Measurements from ENCODE around the gene CCDC88C. TPM values are rescaled to one million over a fixed set of nuclear protein-coding genes. Genes with fewer than 3 reads are reported as not detected.

CCDC88C gene
- total RNA-seq, 1 experiment from 2014 or later: 33.2 TPM

DNA sequence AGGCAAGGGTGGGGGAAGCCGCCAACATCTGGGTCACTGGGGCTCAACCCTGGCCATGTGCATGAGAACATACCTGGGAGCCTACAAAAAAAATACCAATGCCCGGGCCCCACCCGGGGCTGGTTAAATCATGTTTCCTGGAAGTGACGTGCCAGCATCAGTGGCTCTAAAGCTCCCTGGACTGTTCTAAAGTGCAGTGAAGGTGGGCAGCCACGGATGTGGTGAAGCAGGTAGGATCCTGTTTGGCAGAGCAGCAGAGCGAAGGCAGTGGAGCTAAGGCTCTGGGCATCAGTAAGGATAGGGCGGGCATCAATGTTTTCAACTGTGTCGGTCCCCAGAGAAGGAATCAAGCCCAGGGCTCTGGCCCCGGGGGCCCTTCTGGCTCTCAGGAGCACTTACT, 172.6 kb downstream of the CCDC88C start:
- H3K4me1 Mint-ChIP-seq (ENCODE audit: low read depth, unreplicated experiment): peaks cover 6% of the 10 kb centered on the region
- peaks cover 37% of the 10 kb centered on the region for H3K27me3 Mint-ChIP-seq (ENCODE audit: unreplicated experiment)
- intact Hi-C loops (cut with micrococcal nuclease; ENCODE audit: unreplicated experiment): no loop called here
- H3K9me3 Mint-ChIP-seq (ENCODE audit: low read depth, unreplicated experiment): no peaks in the 10 kb centered on the region
- CTCF ChIA-PET: no interaction called here
- peaks cover under 1% of the 10 kb centered on the region for H3K36me3 Mint-ChIP-seq (ENCODE audit: insufficient read depth, unreplicated experiment)
- TF ChIP-seq, protein P1, sequence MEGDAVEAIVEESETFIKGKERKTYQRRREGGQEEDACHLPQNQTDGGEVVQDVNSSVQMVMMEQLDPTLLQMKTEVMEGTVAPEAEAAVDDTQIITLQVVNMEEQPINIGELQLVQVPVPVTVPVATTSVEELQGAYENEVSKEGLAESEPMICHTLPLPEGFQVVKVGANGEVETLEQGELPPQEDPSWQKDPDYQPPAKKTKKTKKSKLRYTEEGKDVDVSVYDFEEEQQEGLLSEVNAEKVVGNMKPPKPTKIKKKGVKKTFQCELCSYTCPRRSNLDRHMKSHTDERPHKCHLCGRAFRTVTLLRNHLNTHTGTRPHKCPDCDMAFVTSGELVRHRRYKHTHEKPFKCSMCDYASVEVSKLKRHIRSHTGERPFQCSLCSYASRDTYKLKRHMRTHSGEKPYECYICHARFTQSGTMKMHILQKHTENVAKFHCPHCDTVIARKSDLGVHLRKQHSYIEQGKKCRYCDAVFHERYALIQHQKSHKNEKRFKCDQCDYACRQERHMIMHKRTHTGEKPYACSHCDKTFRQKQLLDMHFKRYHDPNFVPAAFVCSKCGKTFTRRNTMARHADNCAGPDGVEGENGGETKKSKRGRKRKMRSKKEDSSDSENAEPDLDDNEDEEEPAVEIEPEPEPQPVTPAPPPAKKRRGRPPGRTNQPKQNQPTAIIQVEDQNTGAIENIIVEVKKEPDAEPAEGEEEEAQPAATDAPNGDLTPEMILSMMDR (IDR thresholded peaks at IDR 0.05; ENCODE audit: unreplicated experiment): no peak
- DNase-seq: no peak
- no peak overlapping the region for H3K27ac Mint-ChIP-seq (ENCODE audit: unreplicated experiment)
- BruUV-seq (replicated peaks): no TSS peak
- H3K4me3 Mint-ChIP-seq (ENCODE audit: low read depth, unreplicated experiment): no peak overlapping the region

DNA sequence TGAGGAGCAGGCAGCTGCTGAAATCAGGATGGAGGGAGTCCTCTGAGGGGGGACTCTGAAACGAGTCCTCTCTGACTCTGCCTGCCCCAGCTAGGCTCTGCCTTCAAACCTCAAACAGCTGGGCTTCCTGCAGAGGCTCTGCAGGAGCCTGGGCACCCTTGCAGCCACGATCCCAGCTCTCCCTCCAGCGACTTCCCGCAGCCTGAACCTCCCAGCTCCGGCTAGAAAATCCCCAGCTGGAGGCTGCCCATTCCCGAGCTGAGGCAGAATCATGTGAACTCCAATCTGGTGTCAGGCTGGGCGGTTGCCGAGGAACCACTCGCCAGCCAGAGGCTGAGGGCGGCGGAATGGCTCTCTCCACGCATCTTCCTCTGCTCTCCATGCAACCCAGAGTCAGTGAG, 173.1 kb downstream of the CCDC88C start, which contains the start of gene GPR68:
Gene GPR68, minus strand, starts transcription at position 204 of the 401 bp plus-strand sequence. CDS start 9,654 bp downstream, outside the sequence.
- BruUV-seq (replicated peaks): no TSS peak
- TF ChIP-seq, protein P1 (IDR thresholded peaks at IDR 0.05; ENCODE audit: unreplicated experiment): no peak
- Mint-ChIP-seq H3K27me3 (ENCODE audit: unreplicated experiment) (peaks cover 42% of the 10 kb centered on the region), H3K9me3 (ENCODE audit: low read depth, unreplicated experiment) (no peaks in the 10 kb centered on the region), H3K27ac (ENCODE audit: unreplicated experiment) (no peak within 1 kb of the TSS), H3K4me1 (ENCODE audit: low read depth, unreplicated experiment) (peaks cover under 1% of the 10 kb centered on the region), H3K4me3 (ENCODE audit: low read depth, unreplicated experiment) (no peak within 1 kb of the TSS), H3K36me3 (ENCODE audit: insufficient read depth, unreplicated experiment) (no peaks in the 10 kb centered on the region)
- no peak for DNase-seq
- intact Hi-C loops (cut with micrococcal nuclease; ENCODE audit: unreplicated experiment): no loop called here
- CTCF ChIA-PET: interaction anchor here (0.6 kb wide), 2 partner anchors 89 to 523 kb away, joined by 4 to 6 read pairs; no protein-coding TSS in a partner anchor

DNA sequence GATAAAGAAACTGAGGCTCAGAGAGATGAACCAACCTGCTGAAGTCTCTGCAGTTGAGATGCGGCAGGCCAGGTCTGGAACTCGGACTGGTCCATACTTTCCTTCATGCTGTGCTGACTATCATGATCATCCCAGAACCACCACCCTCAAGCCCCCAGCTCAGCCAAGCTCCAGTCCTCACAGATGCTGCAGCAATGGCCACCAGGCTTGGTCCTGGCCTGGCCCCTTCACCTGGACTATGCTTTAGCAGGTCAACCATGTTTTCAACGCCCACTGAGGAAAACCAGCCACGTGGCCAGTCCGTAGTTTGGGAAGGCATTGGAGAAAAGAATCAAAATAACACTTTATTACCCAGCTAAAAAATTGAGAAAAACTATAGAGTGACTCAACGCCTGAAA, 174.5 kb downstream of the CCDC88C start:
- H3K9me3 Mint-ChIP-seq (ENCODE audit: low read depth, unreplicated experiment): no peaks in the 10 kb centered on the region
- no peaks in the 10 kb centered on the region for H3K4me1 Mint-ChIP-seq (ENCODE audit: low read depth, unreplicated experiment)
- no peak for DNase-seq
- no peak overlapping the region for H3K4me3 Mint-ChIP-seq (ENCODE audit: low read depth, unreplicated experiment)
- CTCF ChIA-PET: no interaction called here
- TF ChIP-seq, protein P1 (IDR thresholded peaks at IDR 0.05; ENCODE audit: unreplicated experiment): no peak
- H3K27me3 Mint-ChIP-seq (ENCODE audit: unreplicated experiment): peaks cover 55% of the 10 kb centered on the region
- intact Hi-C loops (cut with micrococcal nuclease; ENCODE audit: unreplicated experiment): no loop called here
- no peaks in the 10 kb centered on the region for H3K36me3 Mint-ChIP-seq (ENCODE audit: insufficient read depth, unreplicated experiment)
- no TSS peak for BruUV-seq (replicated peaks)
- H3K27ac Mint-ChIP-seq (ENCODE audit: unreplicated experiment): no peak overlapping the region

DNA sequence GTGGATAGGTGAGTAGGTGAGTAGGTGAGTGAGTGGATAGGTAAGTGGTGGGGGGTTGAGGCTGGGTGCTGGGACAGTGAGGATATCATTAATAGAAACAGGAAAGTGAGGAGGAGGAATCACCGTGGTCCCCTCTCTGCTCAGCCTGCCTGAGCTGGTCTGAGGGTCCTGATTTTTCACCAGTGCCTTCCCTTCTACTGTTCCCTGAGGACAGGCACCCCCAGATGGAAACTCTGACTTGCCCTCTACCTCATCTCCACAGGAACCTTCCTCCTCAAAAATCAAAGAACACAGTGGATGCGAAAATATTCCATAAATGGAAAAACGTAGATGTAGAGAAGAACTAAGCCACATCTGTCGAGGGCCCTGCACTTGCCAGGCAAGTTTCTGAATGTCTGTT, 175.0 kb downstream of the CCDC88C start:
- no peak for DNase-seq
- no TSS peak for BruUV-seq (replicated peaks)
- TF ChIP-seq, protein P1 (IDR thresholded peaks at IDR 0.05; ENCODE audit: unreplicated experiment): no peak
- Mint-ChIP-seq H3K4me3 (ENCODE audit: low read depth, unreplicated experiment) (no peak overlapping the region), H3K36me3 (ENCODE audit: insufficient read depth, unreplicated experiment) (no peaks in the 10 kb centered on the region), H3K9me3 (ENCODE audit: low read depth, unreplicated experiment) (no peaks in the 10 kb centered on the region), H3K4me1 (ENCODE audit: low read depth, unreplicated experiment) (no peaks in the 10 kb centered on the region), H3K27me3 (ENCODE audit: unreplicated experiment) (peaks cover 55% of the 10 kb centered on the region), H3K27ac (ENCODE audit: unreplicated experiment) (no peak overlapping the region)
- intact Hi-C loops (cut with micrococcal nuclease; ENCODE audit: unreplicated experiment): no loop called here
- CTCF ChIA-PET: no interaction called here

All from Calu3 (cell line).